ENCODE data around the gene RALGAPB. TPM values are rescaled to one million over a fixed set of nuclear protein-coding genes. Genes with fewer than 3 reads are reported as not detected.

RALGAPB gene
- total and polyA plus RNA-seq, 2 of the 13 experiments (the other 11 are each of a cell fraction or from before 2014, with no cell fraction given): 17.6 to 30.6 TPM

- TF ChIP-seq, protein P1, sequence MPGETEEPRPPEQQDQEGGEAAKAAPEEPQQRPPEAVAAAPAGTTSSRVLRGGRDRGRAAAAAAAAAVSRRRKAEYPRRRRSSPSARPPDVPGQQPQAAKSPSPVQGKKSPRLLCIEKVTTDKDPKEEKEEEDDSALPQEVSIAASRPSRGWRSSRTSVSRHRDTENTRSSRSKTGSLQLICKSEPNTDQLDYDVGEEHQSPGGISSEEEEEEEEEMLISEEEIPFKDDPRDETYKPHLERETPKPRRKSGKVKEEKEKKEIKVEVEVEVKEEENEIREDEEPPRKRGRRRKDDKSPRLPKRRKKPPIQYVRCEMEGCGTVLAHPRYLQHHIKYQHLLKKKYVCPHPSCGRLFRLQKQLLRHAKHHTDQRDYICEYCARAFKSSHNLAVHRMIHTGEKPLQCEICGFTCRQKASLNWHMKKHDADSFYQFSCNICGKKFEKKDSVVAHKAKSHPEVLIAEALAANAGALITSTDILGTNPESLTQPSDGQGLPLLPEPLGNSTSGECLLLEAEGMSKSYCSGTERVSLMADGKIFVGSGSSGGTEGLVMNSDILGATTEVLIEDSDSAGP (CRISPR knock-in tag; IDR thresholded peaks at IDR 0.05; ENCODE audit: borderline replicate concordance): no peak
- 0 out of 2 replicates have a peak, but pooled peaks have one; percentile 21 for TF ChIP-seq MIER2 (CRISPR knock-in tag; IDR thresholded peaks at IDR 0.05)
- TF ChIP-seq TBX3 (IDR thresholded peaks at IDR 0.05; ENCODE audit: borderline replicate concordance): no peak; the same call in 1 of the 2 replicates
- peak; percentile 33; the same call in 1 of the 2 replicates for TF ChIP-seq ELF1 (CRISPR knock-in tag; IDR thresholded peaks at IDR 0.05)
- peak; percentile 94 for TF ChIP-seq ZNF574 (CRISPR knock-in tag; IDR thresholded peaks at IDR 0.05)
- 0 out of 2 replicates have a peak, but pooled peaks have one; percentile 16 for TF ChIP-seq CSRNP1 (CRISPR knock-in tag; IDR thresholded peaks at IDR 0.05)
- TF ChIP-seq, protein P2, sequence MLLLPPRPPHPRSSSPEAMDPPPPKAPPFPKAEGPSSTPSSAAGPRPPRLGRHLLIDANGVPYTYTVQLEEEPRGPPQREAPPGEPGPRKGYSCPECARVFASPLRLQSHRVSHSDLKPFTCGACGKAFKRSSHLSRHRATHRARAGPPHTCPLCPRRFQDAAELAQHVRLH (CRISPR knock-in tag; IDR thresholded peaks at IDR 0.05; ENCODE audit: borderline replicate concordance, low read depth): peak; percentile 48; the same call in 1 of the 2 replicates
- no peak for TF ChIP-seq SRF (IDR thresholded peaks at IDR 0.05; ENCODE audit: low read depth, low read length)
- TF ChIP-seq, protein P3, sequence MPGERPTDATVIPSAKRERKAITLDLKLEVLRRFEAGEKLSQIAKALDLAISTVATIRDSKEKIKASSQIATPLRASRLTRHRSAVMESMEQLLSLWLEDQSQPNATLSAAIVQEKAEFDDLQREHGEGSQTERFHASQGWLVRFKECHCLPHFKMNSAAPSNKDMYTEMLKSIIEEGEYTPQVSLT (CRISPR knock-in tag; IDR thresholded peaks at IDR 0.05; ENCODE audit: borderline replicate concordance, low read depth): no peak
- TF ChIP-seq GFI1 (CRISPR knock-in tag; IDR thresholded peaks at IDR 0.05; ENCODE audit: borderline replicate concordance): no peak
- TF ChIP-seq, protein P4, sequence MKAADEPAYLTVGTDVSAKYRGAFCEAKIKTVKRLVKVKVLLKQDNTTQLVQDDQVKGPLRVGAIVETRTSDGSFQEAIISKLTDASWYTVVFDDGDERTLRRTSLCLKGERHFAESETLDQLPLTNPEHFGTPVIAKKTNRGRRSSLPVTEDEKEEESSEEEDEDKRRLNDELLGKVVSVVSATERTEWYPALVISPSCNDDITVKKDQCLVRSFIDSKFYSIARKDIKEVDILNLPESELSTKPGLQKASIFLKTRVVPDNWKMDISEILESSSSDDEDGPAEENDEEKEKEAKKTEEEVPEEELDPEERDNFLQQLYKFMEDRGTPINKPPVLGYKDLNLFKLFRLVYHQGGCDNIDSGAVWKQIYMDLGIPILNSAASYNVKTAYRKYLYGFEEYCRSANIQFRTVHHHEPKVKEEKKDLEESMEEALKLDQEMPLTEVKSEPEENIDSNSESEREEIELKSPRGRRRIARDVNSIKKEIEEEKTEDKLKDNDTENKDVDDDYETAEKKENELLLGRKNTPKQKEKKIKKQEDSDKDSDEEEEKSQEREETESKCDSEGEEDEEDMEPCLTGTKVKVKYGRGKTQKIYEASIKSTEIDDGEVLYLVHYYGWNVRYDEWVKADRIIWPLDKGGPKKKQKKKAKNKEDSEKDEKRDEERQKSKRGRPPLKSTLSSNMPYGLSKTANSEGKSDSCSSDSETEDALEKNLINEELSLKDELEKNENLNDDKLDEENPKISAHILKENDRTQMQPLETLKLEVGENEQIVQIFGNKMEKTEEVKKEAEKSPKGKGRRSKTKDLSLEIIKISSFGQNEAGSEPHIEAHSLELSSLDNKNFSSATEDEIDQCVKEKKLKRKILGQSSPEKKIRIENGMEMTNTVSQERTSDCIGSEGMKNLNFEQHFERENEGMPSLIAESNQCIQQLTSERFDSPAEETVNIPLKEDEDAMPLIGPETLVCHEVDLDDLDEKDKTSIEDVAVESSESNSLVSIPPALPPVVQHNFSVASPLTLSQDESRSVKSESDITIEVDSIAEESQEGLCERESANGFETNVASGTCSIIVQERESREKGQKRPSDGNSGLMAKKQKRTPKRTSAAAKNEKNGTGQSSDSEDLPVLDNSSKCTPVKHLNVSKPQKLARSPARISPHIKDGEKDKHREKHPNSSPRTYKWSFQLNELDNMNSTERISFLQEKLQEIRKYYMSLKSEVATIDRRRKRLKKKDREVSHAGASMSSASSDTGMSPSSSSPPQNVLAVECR (CRISPR knock-in tag; IDR thresholded peaks at IDR 0.05; ENCODE audit: borderline replicate concordance): peak; percentile 54; the same call in 1 of the 2 replicates
- TF ChIP-seq RARA (CRISPR knock-in tag; IDR thresholded peaks at IDR 0.05): peak; percentile 73; the same call in 1 of the 2 replicates
- TF ChIP-seq ZNF761 (CRISPR knock-in tag; conservative IDR thresholded peaks at IDR 0.05): no peak
- TF ChIP-seq, protein P5, sequence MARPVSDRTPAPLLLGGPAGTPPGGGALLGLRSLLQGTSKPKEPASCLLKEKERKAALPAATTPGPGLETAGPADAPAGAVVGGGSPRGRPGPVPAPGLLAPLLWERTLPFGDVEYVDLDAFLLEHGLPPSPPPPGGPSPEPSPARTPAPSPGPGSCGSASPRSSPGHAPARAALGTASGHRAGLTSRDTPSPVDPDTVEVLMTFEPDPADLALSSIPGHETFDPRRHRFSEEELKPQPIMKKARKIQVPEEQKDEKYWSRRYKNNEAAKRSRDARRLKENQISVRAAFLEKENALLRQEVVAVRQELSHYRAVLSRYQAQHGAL (CRISPR knock-in tag; IDR thresholded peaks at IDR 0.05; ENCODE audit: not compliant biosample characterization): no peak
- no peak for TF ChIP-seq SETDB1 (CRISPR knock-in tag; IDR thresholded peaks at IDR 0.05; ENCODE audit: borderline replicate concordance)
These were observed 24.5 kb upstream of the RALGAPB start (continued) for GRCh38 chr20:38447931-38448675.
